GM12872 (cell line): ENCODE data around the gene LTF.
A peak's percentile ranks its signal among the peaks of the same experiment; 100 is the strongest.

Source experiments
- TF ChIP-seq, protein P1 (sequence below): IDR thresholded peaks from 3 replicates; pipeline ENCODE4 v1.5.1; 2011; ENCODE audit warnings: low read depth, mild to moderate bottlenecking, low read length, moderate library complexity; ENCODE audit not compliant: insufficient read depth

Gene LTF

DNA sequence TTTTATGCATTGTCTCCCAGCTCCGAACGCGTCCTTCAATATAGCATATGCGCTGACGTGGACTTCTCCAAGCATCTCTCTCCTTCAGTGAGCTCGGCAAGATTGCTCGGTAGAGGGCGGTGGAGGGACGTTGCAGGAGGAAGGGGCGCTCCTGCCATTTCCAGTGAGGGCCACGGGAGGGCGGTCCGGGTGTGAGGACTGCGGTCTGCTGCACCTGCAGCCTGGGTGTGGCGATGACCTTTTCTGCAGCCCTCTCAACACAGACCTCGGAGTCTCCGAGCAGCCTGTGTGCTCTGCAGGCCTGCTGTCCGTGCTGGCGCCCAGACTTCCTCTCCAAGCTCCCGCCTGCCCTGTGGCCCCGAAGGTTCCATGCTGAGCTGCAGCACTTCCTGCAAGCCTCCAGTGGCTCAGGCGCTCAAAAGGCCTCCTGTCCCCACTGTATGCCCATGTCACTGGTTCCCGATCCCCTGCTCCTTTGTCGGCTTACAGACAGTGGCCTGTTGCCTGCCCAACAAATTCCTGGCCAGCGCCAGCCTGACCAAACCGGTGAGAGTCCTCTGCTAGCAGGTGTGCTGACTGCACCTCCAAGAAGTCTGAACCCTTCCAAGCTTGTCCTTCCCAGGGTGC, 24.1 kb upstream of the LTF start:
- TF ChIP-seq, protein P1, sequence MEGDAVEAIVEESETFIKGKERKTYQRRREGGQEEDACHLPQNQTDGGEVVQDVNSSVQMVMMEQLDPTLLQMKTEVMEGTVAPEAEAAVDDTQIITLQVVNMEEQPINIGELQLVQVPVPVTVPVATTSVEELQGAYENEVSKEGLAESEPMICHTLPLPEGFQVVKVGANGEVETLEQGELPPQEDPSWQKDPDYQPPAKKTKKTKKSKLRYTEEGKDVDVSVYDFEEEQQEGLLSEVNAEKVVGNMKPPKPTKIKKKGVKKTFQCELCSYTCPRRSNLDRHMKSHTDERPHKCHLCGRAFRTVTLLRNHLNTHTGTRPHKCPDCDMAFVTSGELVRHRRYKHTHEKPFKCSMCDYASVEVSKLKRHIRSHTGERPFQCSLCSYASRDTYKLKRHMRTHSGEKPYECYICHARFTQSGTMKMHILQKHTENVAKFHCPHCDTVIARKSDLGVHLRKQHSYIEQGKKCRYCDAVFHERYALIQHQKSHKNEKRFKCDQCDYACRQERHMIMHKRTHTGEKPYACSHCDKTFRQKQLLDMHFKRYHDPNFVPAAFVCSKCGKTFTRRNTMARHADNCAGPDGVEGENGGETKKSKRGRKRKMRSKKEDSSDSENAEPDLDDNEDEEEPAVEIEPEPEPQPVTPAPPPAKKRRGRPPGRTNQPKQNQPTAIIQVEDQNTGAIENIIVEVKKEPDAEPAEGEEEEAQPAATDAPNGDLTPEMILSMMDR: peak; percentile 100

DNA sequence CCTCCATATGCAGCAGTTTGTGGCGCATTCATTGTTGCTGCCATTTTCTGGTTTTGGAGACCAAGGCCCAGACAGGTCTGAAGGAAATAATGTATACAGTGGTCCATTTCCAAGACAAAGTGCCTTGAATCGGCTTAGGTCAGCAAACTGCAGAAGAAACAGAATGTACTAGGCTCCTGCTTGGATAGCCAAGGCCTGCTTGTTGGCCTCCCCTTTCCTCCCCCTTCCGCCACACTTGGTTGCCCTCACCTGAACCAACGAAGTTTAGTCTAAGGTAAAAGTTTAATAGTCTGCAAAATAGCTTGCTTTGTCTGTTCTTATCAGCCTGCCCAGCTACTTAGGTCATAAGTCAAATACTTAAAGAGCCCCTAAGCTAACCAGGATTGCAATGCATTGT, 21.1 kb upstream of the LTF start:
- TF ChIP-seq, protein P1: no peak

DNA sequence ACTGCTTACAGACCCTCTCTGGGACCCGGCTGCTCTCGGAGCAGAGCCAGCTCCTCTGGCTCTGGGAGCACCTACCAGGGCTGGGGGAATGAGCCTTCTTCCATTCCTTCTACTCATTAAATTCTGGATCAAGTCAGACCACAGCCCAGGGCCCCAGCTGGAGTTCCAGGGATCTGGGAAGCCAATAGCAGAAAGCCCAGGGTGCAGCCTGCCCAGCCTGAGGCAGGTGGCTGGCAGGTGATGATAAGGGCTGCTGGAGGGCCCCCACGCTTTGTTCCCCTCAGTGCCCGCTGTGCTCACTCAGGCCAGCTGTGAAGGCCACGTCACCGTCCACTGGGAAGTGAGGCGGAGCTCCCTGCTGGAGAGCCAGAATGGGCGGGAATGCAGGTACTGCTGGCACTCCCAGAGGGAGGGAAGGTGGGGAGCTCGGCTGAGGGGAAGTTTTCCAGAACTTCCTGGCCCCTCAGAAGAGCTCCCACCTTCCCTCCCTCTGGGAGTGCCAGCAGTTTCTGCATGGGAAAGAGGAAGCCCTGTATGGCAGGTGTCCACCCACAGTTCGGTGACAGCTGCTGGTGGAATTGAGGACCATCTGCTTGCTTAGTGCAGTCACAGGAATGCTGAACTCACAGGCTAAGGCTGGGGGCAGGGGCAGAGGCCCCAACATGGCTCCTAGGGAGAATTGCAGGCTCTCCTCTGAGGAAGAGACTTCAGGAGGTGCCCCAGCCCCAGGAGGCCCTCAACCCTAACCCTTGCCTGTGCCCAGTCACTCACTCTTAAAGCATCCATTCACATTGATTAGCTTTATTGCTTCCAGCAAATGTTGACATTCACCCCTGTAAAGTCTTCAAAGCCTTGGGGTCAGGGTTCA, 20.4 kb upstream of the LTF start:
- TF ChIP-seq, protein P1: no peak

DNA sequence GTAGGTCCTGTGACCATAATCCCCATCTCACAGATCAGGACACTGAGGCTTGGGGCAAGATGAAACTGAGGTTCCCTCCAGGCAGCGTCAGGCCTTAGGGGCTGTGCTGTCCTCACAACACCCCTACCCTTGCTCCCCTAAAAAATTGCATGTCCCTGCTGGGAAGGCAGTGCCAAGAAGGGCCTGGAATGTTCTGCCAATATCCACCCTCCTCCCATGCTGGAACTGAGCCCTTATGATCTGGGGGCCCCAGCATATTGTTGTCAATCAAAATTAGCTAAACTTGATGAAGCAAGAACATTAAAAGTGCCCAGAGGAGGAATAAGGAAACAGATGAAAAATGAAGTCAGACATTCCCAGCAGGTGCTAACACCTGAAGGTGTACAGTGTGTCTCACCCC, 19.7 kb upstream of the LTF start:
- TF ChIP-seq, protein P1: no peak

DNA sequence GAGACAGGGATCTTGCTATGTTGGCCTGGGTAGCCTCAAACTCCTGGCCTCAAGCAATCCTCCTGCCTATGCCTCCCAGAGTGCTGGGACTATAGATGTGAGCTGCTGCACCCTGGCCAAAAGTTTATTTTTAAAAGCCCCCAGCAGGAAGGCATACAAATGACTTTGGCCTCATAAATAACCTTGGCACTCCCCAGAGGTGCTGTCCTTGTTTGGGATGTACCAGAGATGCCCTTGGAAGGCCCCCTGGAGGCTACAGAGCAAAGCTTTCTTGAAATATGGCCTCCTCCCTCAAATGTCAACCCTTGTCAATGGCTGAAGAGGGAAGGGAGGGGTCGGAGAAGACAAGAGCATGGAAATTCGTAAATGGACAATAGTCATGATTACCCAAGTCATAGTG, 19.1 kb upstream of the LTF start:
- TF ChIP-seq, protein P1: no peak

DNA sequence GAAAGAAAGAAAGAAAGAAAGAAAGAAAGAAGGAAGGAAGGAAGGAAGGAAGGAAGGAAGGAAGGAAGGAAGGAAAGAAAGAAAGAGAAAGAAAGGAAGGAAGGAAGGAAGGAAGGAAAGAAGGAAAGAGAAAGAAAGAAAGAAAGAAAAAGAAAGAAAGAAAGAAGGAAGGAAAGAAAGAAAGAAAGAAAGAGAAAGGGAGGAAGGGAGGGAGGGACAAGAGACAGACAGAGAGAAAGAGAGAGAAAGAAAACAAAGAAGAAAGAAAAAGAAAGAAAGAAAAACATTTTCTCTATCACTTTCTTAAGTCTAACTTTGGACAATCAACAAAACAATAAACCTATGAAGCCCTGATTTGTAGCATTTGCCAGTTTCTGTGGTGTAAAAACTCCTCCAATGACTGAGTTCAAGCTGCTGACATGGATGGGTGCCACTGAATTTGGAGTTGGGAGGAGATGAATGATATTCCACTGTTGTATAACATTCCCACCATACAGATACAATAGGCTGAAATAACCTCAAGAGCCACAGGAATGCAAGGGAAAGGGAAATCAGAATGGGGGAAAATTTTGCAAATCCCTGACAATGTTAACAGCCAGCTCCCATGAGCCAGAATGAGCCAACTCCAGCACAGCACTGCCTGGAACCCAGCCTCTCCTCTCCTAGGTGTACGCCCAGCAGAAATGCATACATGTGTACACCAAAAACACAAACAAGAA, 18.1 kb upstream of the LTF start:
- TF ChIP-seq, protein P1: no peak

DNA sequence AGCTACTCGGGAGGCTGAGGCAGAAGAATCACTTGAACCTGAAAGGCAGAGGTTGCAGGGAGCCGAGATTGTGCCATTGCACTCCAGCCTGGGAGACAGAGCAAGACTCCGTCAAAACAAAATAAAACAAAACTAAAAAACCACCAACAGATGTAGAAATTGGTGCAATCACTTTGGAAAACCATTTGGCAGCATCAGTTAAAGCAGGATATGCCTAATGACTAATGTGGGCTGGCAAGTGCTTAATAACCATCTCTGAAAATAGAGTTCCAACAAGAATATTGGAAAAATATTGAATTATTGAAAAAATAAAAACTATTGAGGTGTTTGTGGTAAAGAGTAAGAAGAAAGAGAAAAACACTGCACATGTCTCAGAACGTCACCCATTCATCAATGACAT, 16.9 kb upstream of the LTF start:
- TF ChIP-seq, protein P1: no peak
